Thoracic aorta (tissue), 2 donors: ENCODE results near the gene CCND1. TPM values are rescaled to one million over a fixed set of nuclear protein-coding genes. Genes with fewer than 3 reads are reported as not detected.
A peak's percentile ranks its signal among the peaks of the same experiment; 100 is the strongest.

Source experiments
- ATAC-seq: fragments of 150-250 bp; one replicate; pipeline ENCODE4 v1.8.0; 2017; ENCODE audit warnings: low read depth; ENCODE audit not compliant: insufficient number of reproducible peaks, low FRiP score
- DNase-seq: peaks from one replicate; pipeline ENCODE4 v3.0.0-alpha.2; 2020; ENCODE audit warnings: low spot score
- H3K27ac ChIP-seq, 2 donors: fragments of 200-600 bp; sonication (generic); 1 replicate in 1 of 2; 2 replicates in 1 of 2; pipeline ENCODE4 v1.5.1; 2016; ENCODE audit warnings: mild to moderate bottlenecking in 2 of 2, moderate library complexity in 2 of 2
- H3K27me3 ChIP-seq: fragments of 200-600 bp; sonication (generic); replicated peaks from 2 replicates; pipeline ENCODE4 v1.6.0; 2016; ENCODE audit warnings: mild to moderate bottlenecking; ENCODE audit not compliant: insufficient read depth
- H3K36me3 ChIP-seq: fragments of 200-600 bp; sonication (generic); one replicate; pipeline ENCODE4 v1.5.1; 2016
- H3K4me1 ChIP-seq, 2 donors: fragments of 200-600 bp; sonication (generic); 1 replicate in 1 of 2; 2 replicates in 1 of 2; pipeline versions ENCODE4 v1.5.1 to v1.6.0; 2016; ENCODE audit warnings: low read depth in 2 of 2, mild to moderate bottlenecking in 1 of 2; ENCODE audit not compliant: control insufficient read depth in 1 of 2
- H3K4me3 ChIP-seq: fragments of 200-600 bp; sonication (generic); 2 replicates; pipeline ENCODE4 v1.5.1; 2016; ENCODE audit warnings: mild to moderate bottlenecking
- H3K9me3 ChIP-seq: fragments of 200-600 bp; sonication (generic); 2 replicates; pipeline ENCODE4 v1.5.1; 2016
- CTCF ChIP-seq: fragments of 200-600 bp; sonication (generic); IDR thresholded peaks from one replicate; pipeline ENCODE4 v1.5.1; 2019; ENCODE audit warnings: antibody characterized with exemption
- total RNA-seq, 2 donors: library from RNA; depleted of rRNA; stranded (reverse); fragments of >200 nt; gene quantifications; one replicate each; pipeline versions ENCODE4 v1.1.0 to v1.2.3, GENCODE V29; 2016

The CCND1 gene
- total RNA-seq, 2 donors from 2014 or later = 109 to 142 TPM

- H3K27ac ChIP-seq = peak overlapping the region; percentile 88 to 90
- TF ChIP-seq CTCF = no peak
- H3K4me1 ChIP-seq = peaks cover 28 to 47% of the 10 kb centered on the region in 2 donors
- no peaks in the 10 kb centered on the region for H3K9me3 ChIP-seq
- H3K36me3 ChIP-seq = peaks cover 11% of the 10 kb centered on the region
- ATAC-seq (no peak), DNase-seq (no peak)
- H3K27me3 ChIP-seq = no peaks in the 10 kb centered on the region
- H3K4me3 ChIP-seq = peak overlapping the region; percentile 97
These were observed 1.6 kb downstream of the CCND1 start for GRCh38 chr11:69642549-69642912.

GRCh38 chr11:69642913-69643632 lies 2.1 kb downstream of the CCND1 start:
- no peaks in the 10 kb centered on the region for H3K27me3 ChIP-seq
- H3K36me3 ChIP-seq = peaks cover 16% of the 10 kb centered on the region
- DNase-seq (no peak), ATAC-seq (peak; percentile 55)
- H3K27ac ChIP-seq = peak overlapping the region; percentile 88 to 90
- H3K9me3 ChIP-seq = no peaks in the 10 kb centered on the region
- peak; percentile 89 for TF ChIP-seq CTCF
- peak overlapping the region; percentile 97 for H3K4me3 ChIP-seq
- peaks cover 24 to 41% of the 10 kb centered on the region in 2 donors for H3K4me1 ChIP-seq

GRCh38 chr11:69643646-69644045 lies 2.7 kb downstream of the CCND1 start:
- H3K4me3 ChIP-seq = peak overlapping the region; percentile 97
- no peaks in the 10 kb centered on the region for H3K27me3 ChIP-seq
- no peaks in the 10 kb centered on the region for H3K9me3 ChIP-seq
- ATAC-seq (no peak), DNase-seq (no peak)
- peaks cover 23 to 36% of the 10 kb centered on the region in 2 donors for H3K4me1 ChIP-seq
- peaks cover 18% of the 10 kb centered on the region for H3K36me3 ChIP-seq
- TF ChIP-seq CTCF = no peak
- peak overlapping the region in 1 of 2 donors; percentile 88 for H3K27ac ChIP-seq

- H3K9me3 ChIP-seq = no peaks in the 10 kb centered on the region
- TF ChIP-seq CTCF = peak; percentile 44
- H3K27me3 ChIP-seq = no peaks in the 10 kb centered on the region
- H3K36me3 ChIP-seq = peaks cover 24% of the 10 kb centered on the region
- H3K4me1 ChIP-seq = peaks cover 21 to 31% of the 10 kb centered on the region in 2 donors
- ATAC-seq = no peak
- peak overlapping the region in 1 of 2 donors; percentile 88 for H3K27ac ChIP-seq
- no peak for DNase-seq
- H3K4me3 ChIP-seq = peak overlapping the region; percentile 97
These were observed 3.4 kb downstream of the CCND1 start for GRCh38 chr11:69644071-69644961.

GRCh38 chr11:69644962-69645675 lies 4.2 kb downstream of the CCND1 start:
- TF ChIP-seq CTCF = no peak
- Histone ChIP-seq H3K27ac (peak overlapping the region in 1 of 2 donors; percentile 52), H3K4me3 (no peak overlapping the region), H3K4me1 (peaks cover 13 to 25% of the 10 kb centered on the region in 2 donors), H3K9me3 (no peaks in the 10 kb centered on the region), H3K27me3 (no peaks in the 10 kb centered on the region), H3K36me3 (peaks cover 29% of the 10 kb centered on the region)
- DNase-seq (no peak), ATAC-seq (no peak)
